OCI-LY3 (cell line): ENCODE measurements around the gene LTBP2.

Experiments used
- H2AFZ ChIP-seq: fragments of 200-600, 300-600 bp; shearing (Covaris generic); 2 replicates; pipeline ENCODE4 v1.6.0; 2014; ENCODE audit warnings: antibody characterized with exemption, low read depth, low read length
- H3K27ac ChIP-seq: fragments of 200-600, 300-600 bp; sonication (generic); 2 replicates; pipeline ENCODE4 v1.5.1; 2014; ENCODE audit warnings: mild to moderate bottlenecking, low read length, moderate library complexity, mixed read lengths
- H3K27me3 ChIP-seq: fragments of 200-600, 300-600 bp; sonication (generic); 2 replicates; pipeline ENCODE4 v1.6.1; 2014; ENCODE audit warnings: low read depth, low read length, mixed read lengths
- H3K36me3 ChIP-seq: fragments of 200-600, 300-600 bp; sonication (generic); replicated peaks from 2 replicates; pipeline ENCODE3; 2014; ENCODE audit warnings: low read depth, low read length, mixed read lengths
- H3K4me1 ChIP-seq: fragments of 300-600, 200-600 bp; sonication (generic); 2 replicates; pipeline ENCODE4 v1.6.1; 2014; ENCODE audit warnings: low read length, mixed read lengths
- H3K4me2 ChIP-seq: fragments of 200-600, 300-600 bp; sonication (generic); 2 replicates; pipeline ENCODE4 v1.6.1; 2014; ENCODE audit warnings: low read length, mixed read lengths
- H3K4me3 ChIP-seq: fragments of 300-600, 200-600 bp; sonication (generic); 2 replicates; pipeline ENCODE4 v1.5.1; 2014; ENCODE audit warnings: antibody characterized with exemption, mild to moderate bottlenecking, low read length, moderate library complexity
- H3K79me2 ChIP-seq: fragments of 300-600, 200-600 bp; shearing (Covaris generic); 2 replicates; pipeline ENCODE4 v1.6.1; 2014; ENCODE audit warnings: mild to moderate bottlenecking, low read length, mixed read lengths
- H3K9ac ChIP-seq: fragments of 300-600, 200-600 bp; shearing (Covaris generic); 2 replicates; pipeline ENCODE4 v1.6.0; 2014; ENCODE audit warnings: mild to moderate bottlenecking, low read length, moderate library complexity
- H3K9me3 ChIP-seq: fragments of 200-600, 300-600 bp; shearing (Covaris generic); 2 replicates; pipeline ENCODE4 v1.6.1; 2014; ENCODE audit warnings: low read length, mixed read lengths; ENCODE audit not compliant: insufficient read depth
- H4K20me1 ChIP-seq: fragments of 200-600, 300-600 bp; sonication (generic); 2 replicates; pipeline ENCODE4 v1.6.1; 2016; ENCODE audit warnings: low read length, mixed read lengths; ENCODE audit not compliant: insufficient read depth
- EZH2phosphoT487 ChIP-seq: fragments of 200-600 bp; shearing (Covaris generic); IDR thresholded peaks from 2 replicates; pipeline ENCODE4 v1.6.1; 2018; ENCODE audit warnings: antibody characterized with exemption, mixed run types, low read depth
- TF ChIP-seq, protein P1 (sequence below): fragments of 200-600, 300-600 bp; sonication (generic); IDR thresholded peaks from 2 replicates; pipeline ENCODE4 v1.5.1; 2014; ENCODE audit warnings: antibody characterized with exemption, low read length, low read depth

LTBP2 gene

DNA sequence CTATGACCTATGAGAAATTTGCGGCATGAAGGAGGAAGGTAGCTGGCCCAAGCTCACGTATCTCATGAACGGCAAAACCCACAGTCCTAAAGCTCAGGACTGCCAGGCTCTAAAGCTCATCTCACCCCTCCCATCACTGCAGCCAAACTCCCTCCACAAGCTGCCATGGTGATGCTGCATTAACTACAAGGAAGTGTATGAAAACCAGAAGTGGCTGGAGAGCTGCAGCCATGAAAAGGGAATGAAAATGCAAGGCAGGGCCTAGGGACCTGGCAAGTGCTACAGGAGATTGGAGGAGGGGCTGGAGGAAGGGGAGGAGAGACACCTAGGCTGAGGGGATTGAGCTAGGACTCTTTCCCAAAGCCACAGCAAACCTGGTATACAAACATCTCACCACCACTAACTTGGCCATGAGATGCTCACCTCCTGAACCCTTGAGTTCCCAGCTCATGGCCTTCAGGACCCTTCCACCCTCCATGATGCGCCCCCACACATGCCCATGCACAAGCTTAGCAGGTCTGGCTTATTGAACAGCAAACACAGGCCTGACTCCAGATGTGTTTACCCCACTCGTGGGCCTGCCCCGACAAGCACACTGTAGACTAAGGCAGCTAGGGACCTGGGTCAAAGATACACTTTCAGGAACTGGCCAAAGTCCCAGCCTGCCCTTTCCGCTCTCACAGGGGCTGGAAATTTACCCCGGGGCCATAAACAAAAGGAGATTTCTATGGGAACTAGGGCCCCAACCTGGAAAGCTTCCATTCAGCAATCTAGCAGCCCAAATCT, 42.0 kb downstream of the LTBP2 start:
- H3K9me3 ChIP-seq, result no peaks in the 10 kb centered on the region

DNA sequence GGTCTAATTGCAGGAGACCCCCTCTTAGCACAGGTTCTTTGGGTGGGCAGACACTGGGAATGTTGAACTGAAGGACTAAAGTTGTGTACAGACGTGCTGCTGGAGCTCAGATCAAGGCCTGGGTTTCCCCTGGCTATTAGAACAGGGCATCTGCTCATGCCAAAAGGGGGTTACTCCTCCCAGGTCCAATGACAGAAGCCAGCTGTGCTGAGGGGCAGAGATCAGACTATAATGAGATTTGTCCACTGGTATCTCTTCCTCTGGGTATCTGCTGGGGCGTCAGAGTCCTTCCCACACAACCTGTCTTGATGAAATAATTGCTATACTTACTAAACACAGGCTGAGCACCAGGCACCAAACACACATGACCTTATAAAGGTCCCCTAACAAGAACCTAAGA, 42.6 kb downstream of the LTBP2 start:
- H3K9ac ChIP-seq, result no peak overlapping the region
- peaks cover 11% of the 10 kb centered on the region for H3K27me3 ChIP-seq
- H3K27ac ChIP-seq, result no peak overlapping the region
- H3K4me3 ChIP-seq, result no peak overlapping the region
- H3K4me2 ChIP-seq, result no peak overlapping the region
- H3K9me3 ChIP-seq, result no peaks in the 10 kb centered on the region
- H4K20me1 ChIP-seq, result no peaks in the 10 kb centered on the region
- H3K4me1 ChIP-seq, result peaks cover 6% of the 10 kb centered on the region; the same call in 1 of the 2 replicates
- no peak overlapping the region for H2AFZ ChIP-seq
- H3K79me2 ChIP-seq, result no peaks in the 10 kb centered on the region
- H3K36me3 ChIP-seq, result no peaks in the 10 kb centered on the region
- TF ChIP-seq, protein P1, sequence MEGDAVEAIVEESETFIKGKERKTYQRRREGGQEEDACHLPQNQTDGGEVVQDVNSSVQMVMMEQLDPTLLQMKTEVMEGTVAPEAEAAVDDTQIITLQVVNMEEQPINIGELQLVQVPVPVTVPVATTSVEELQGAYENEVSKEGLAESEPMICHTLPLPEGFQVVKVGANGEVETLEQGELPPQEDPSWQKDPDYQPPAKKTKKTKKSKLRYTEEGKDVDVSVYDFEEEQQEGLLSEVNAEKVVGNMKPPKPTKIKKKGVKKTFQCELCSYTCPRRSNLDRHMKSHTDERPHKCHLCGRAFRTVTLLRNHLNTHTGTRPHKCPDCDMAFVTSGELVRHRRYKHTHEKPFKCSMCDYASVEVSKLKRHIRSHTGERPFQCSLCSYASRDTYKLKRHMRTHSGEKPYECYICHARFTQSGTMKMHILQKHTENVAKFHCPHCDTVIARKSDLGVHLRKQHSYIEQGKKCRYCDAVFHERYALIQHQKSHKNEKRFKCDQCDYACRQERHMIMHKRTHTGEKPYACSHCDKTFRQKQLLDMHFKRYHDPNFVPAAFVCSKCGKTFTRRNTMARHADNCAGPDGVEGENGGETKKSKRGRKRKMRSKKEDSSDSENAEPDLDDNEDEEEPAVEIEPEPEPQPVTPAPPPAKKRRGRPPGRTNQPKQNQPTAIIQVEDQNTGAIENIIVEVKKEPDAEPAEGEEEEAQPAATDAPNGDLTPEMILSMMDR, result no peak
- no peak for TF ChIP-seq EZH2phosphoT487

More for the DNA sequence above, 42.0 kb downstream of the LTBP2 start:
- H4K20me1 ChIP-seq, result no peaks in the 10 kb centered on the region
- H2AFZ ChIP-seq, result no peak overlapping the region
- H3K27me3 ChIP-seq, result peaks cover 11% of the 10 kb centered on the region
- H3K27ac ChIP-seq, result no peak overlapping the region
- no peak overlapping the region for H3K4me2 ChIP-seq
- TF ChIP-seq, protein P1, result no peak
- TF ChIP-seq EZH2phosphoT487, result no peak
- no peak overlapping the region for H3K4me3 ChIP-seq
- H3K9ac ChIP-seq, result no peak overlapping the region
- peaks cover 6% of the 10 kb centered on the region; the same call in 1 of the 2 replicates for H3K4me1 ChIP-seq
- no peaks in the 10 kb centered on the region for H3K36me3 ChIP-seq
- H3K79me2 ChIP-seq, result no peaks in the 10 kb centered on the region

DNA sequence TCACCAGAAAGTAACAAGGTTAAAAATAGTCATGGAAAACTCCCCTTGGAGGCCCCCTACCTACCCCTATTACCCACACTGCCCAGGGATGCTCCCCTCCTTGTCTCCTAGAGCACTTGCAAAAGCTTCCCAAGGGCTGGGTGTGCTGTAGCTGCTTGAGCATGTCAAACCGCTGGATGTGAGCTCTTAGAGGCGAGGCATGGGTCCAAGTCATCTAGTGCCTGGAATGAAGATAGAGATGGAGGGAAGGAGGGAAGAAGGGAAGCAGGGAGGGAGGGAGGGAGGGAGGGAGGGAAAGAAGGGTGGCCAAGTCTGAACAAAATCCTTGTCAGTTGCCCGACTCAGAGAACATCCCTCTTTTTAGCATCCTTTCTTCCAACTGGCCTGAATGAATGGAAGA, 43.1 kb downstream of the LTBP2 start:
- Histone ChIP-seq H4K20me1 (no peaks in the 10 kb centered on the region), H3K36me3 (no peaks in the 10 kb centered on the region), H3K4me2 (no peak overlapping the region), H3K27ac (no peak overlapping the region), H3K9ac (no peak overlapping the region), H2AFZ (no peak overlapping the region), H3K4me3 (no peak overlapping the region), H3K27me3 (peaks cover 11% of the 10 kb centered on the region), H3K4me1 (peaks cover 6% of the 10 kb centered on the region; the same call in 1 of the 2 replicates), H3K79me2 (no peaks in the 10 kb centered on the region), H3K9me3 (no peaks in the 10 kb centered on the region)
- TF ChIP-seq, protein P1, result no peak
- no peak for TF ChIP-seq EZH2phosphoT487

- peaks cover 11% of the 10 kb centered on the region for H3K27me3 ChIP-seq
- no peak overlapping the region for H3K27ac ChIP-seq
- no peaks in the 10 kb centered on the region for H3K9me3 ChIP-seq
- no peaks in the 10 kb centered on the region for H3K36me3 ChIP-seq
- H2AFZ ChIP-seq, result no peak overlapping the region
- H3K4me2 ChIP-seq, result no peak overlapping the region
- H3K4me1 ChIP-seq, result peaks cover 6% of the 10 kb centered on the region; the same call in 1 of the 2 replicates
- H3K4me3 ChIP-seq, result no peak overlapping the region
- TF ChIP-seq EZH2phosphoT487, result no peak
- TF ChIP-seq, protein P1, result no peak
- no peaks in the 10 kb centered on the region for H4K20me1 ChIP-seq
- H3K79me2 ChIP-seq, result no peaks in the 10 kb centered on the region
- H3K9ac ChIP-seq, result no peak overlapping the region
These were observed 43.7 kb downstream of the LTBP2 start for GRCh38 chr14:74568380-74568649.
